Endothelial cell of umbilical vein (primary cell): ENCODE measurements around the gene CBS. TPM values are rescaled to one million over a fixed set of nuclear protein-coding genes. Genes with fewer than 3 reads are reported as not detected.
"Not testable (repeated sequence)": the region's sequence is repeated elsewhere in the genome, so short reads cannot be mapped to it uniquely, and the experiment has no call there.

Source experiments
- BruUV-seq: library from RNA; stranded (reverse); fragments of 400-500 nt; replicated peaks from 2 replicates; lab custom pipeline; 2021; lab: Mats Ljungman, UMichigan
- CTCF ChIA-PET: fragments of 300-600, 350-600 bp; sonication (Branson Sonifier 250); formaldehyde crosslinking; loops from one replicate; lab custom pipeline; 2021; ENCODE audit warnings: antibody characterized with exemption, inconsistent platforms; lab: Charles Lee
- POLR2A ChIA-PET: fragments of 300-600, 350-600 bp; sonication (Branson Sonifier 250); formaldehyde crosslinking; loops from one replicate; lab custom pipeline; 2021; ENCODE audit warnings: antibody characterized with exemption, inconsistent platforms; lab: Charles Lee
- DNase-seq: peaks from one replicate; pipeline ENCODE4 v3.0.0-alpha.2; 2011; ENCODE audit warnings: low read depth, low spot score
- FAIRE-seq: peaks from 2 replicates; lab custom pipeline; 2011; peaks lifted over from hg19 to GRCh38; lab: Jason Lieb, UNC
- H2AFZ ChIP-seq: 2 replicates; pipeline ENCODE4 v1.6.0; 2012; ENCODE audit warnings: low read depth, low read length, control low read depth, inconsistent platforms
- H3K27ac ChIP-seq: 2 replicates; pipeline ENCODE4 v1.5.1; 2011; ENCODE audit warnings: low read depth, mild to moderate bottlenecking, control low read depth, low read length, moderate library complexity; ENCODE audit not compliant: insufficient read depth
- H3K27me3 ChIP-seq, 2 experiments: 2 replicates each; pipeline versions ENCODE4 v1.6.0 to v1.6.1; 2011; ENCODE audit warnings: low read length in 2 of 2, mixed read lengths in 1 of 2; ENCODE audit not compliant: control insufficient read depth in 2 of 2, insufficient read depth in 2 of 2
- H3K36me3 ChIP-seq, 2 experiments: 2 replicates in 1 of 2; 3 replicates in 1 of 2; pipeline ENCODE4 v1.5.1; 2011; ENCODE audit warnings: low read length in 2 of 2, mild to moderate bottlenecking in 1 of 2, moderate library complexity in 1 of 2; ENCODE audit not compliant: control insufficient read depth in 2 of 2, insufficient read depth in 2 of 2; ENCODE audit errors: extremely low read depth in 1 of 2
- H3K4me1 ChIP-seq: 3 replicates; pipeline ENCODE4 v1.5.1; 2011; ENCODE audit warnings: mild to moderate bottlenecking, low read length; ENCODE audit not compliant: control insufficient read depth, insufficient read depth; ENCODE audit errors: extremely low read depth
- H3K4me2 ChIP-seq: 2 replicates; pipeline ENCODE4 v1.6.1; 2011; ENCODE audit warnings: low read length, control low read depth, mixed read lengths; ENCODE audit not compliant: insufficient read depth
- H3K4me3 ChIP-seq, 3 experiments: fragments of 200-600 bp in 1 of 3; sonication (generic), shearing (Covaris generic) in 1 of 3; replicated peaks in 1 of 3; 2 replicates each; pipeline ENCODE4 v1.5.1; 2011 to 2016; ENCODE audit warnings: control low read depth in 3 of 3, low read length in 3 of 3, mild to moderate bottlenecking in 2 of 3, inconsistent platforms in 1 of 3, low read depth in 1 of 3, moderate library complexity in 1 of 3; ENCODE audit not compliant: insufficient read depth in 1 of 3
- H3K79me2 ChIP-seq: 2 replicates; pipeline ENCODE4 v1.6.0; 2012; ENCODE audit warnings: low read length, inconsistent platforms; ENCODE audit not compliant: control insufficient read depth, insufficient read depth
- H3K9ac ChIP-seq: replicated peaks from 2 replicates; pipeline ENCODE3; 2011; ENCODE audit warnings: low read length, control low read depth; ENCODE audit not compliant: insufficient read depth; ENCODE audit errors: extremely low read depth
- H3K9me1 ChIP-seq: replicated peaks from 3 replicates; pipeline ENCODE4 v1.6.0; 2011; ENCODE audit warnings: mild to moderate bottlenecking, low read length; ENCODE audit not compliant: control insufficient read depth, insufficient read depth; ENCODE audit errors: extremely low read depth
- H3K9me3 ChIP-seq: replicated peaks from 2 replicates; pipeline ENCODE4 v1.5.1; 2012; ENCODE audit warnings: low read length, inconsistent platforms; ENCODE audit not compliant: control insufficient read depth, insufficient read depth
- H4K20me1 ChIP-seq: replicated peaks from 2 replicates; pipeline ENCODE3; 2011; ENCODE audit warnings: mild to moderate bottlenecking, low read length; ENCODE audit not compliant: control insufficient read depth, insufficient read depth; ENCODE audit errors: extremely low read depth
- dilution Hi-C: fragments of 300-500 bp; cut with MboI; formaldehyde crosslinking; loops from one replicate; pipeline ENCODE4 v1.15.0; 2019; ENCODE audit warnings: low sequenced_read_pairs; ENCODE audit not compliant: extremely low pct_ligation_motif_present
- intact Hi-C: fragments of 100-400 bp; cut with micrococcal nuclease; formaldehyde crosslinking; loops from one replicate; pipeline ENCODE4 v1.10.0; 2022
- polyA plus RNA-seq, 4 experiments: library from polyadenylated mRNA; depleted of rRNA in 3 of 4; stranded (reverse) in 3 of 4; unstranded in 1 of 4; fragments of >200 nt; gene quantifications; 2 replicates each; pipeline versions ENCODE4 v1.2.1 to v1.2.3, GENCODE V29; 2011 to 2012; ENCODE audit warnings: missing spikeins in 1 of 4
- total RNA-seq: library from RNA; stranded (reverse); gene quantifications from 2 replicates; pipeline ENCODE4 v1.2.3, GENCODE V29; 2021

Gene CBS
- total and polyA plus RNA-seq, 2 donors (not counting 3 experiments of a cell fraction or from before 2014, with no cell fraction given): 22.0 to 92.9 TPM

DNA sequence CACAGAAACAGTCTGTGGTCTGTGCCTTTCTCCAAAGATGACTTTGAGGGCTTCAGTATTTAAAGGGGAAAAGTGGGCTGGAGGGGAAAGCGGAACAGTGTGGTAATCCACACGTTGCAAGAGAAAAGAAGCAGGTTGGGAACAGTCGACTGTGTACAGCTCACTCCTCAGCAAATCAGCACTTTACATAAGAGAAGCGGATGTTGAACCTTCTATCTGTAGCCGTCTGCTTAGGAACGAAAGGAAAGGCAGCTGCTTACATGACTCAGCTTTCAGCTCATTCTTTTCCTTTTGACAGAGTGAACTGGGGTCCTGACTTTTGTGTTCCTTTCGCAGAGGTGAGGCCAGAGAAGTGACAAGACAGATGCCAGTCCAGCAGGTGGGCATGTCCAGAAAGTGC lies 33.4 kb upstream of the CBS start:
- H3K36me3 ChIP-seq, H3K9me3 ChIP-seq, H3K27me3 ChIP-seq, H3K4me3 ChIP-seq, H3K9me1 ChIP-seq, dilution Hi-C loops, H4K20me1 ChIP-seq, CTCF ChIA-PET, H3K79me2 ChIP-seq, H3K4me1 ChIP-seq, H2AFZ ChIP-seq, intact Hi-C loops, H3K9ac ChIP-seq, DNase-seq, H3K4me2 ChIP-seq, POLR2A ChIA-PET, H3K27ac ChIP-seq, BruUV-seq: not testable (repeated sequence)
- FAIRE-seq: peak; percentile 96

DNA sequence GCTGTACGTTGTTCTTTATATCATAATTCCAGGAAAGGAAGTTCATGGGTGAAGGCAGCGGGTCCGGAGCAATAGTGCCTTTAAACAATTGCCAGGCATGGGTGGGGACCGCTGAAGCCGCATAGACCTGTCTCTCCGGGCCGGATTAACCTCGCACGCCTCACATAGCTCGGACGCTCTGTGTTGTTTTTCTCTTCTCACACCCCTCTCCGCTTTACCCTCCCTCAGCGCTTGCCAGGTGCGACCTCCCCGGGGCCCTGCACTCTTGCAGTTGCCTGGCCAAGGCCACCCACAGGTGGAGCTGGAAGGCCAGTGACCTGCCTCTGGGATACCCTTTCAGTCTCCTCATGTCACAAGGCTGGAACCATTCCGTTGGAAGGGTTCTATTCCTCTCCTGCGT lies 32.5 kb upstream of the CBS start:
- DNase-seq, H3K9me3 ChIP-seq, H3K4me2 ChIP-seq, CTCF ChIA-PET, H3K27me3 ChIP-seq, H4K20me1 ChIP-seq, H2AFZ ChIP-seq, H3K9ac ChIP-seq, FAIRE-seq, H3K36me3 ChIP-seq, H3K9me1 ChIP-seq, H3K4me3 ChIP-seq, intact Hi-C loops, H3K79me2 ChIP-seq, POLR2A ChIA-PET, dilution Hi-C loops, H3K27ac ChIP-seq, H3K4me1 ChIP-seq: not testable (repeated sequence)
- TSS peak; percentile 20 for BruUV-seq

DNA sequence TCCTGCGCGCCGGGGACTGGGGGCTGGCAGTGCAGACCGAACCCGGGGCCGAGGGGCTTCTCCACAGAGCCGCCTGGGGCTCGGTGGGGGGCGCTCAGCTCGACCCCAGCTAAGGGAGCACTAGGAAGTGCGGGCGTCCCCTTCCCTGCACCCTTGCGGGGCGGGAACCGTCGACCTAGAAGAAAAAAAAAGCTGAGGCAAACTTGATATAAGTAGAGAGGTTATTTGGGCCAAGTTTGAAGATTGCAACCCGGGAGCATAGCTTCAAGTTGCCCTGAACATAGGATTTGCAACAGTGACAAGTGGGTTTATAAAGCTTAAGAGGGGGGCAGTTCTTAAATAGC lies 32.1 kb upstream of the CBS start:
- DNase-seq, dilution Hi-C loops, BruUV-seq, H4K20me1 ChIP-seq, H3K4me3 ChIP-seq, FAIRE-seq, H3K27me3 ChIP-seq, H3K4me1 ChIP-seq, H3K4me2 ChIP-seq, H2AFZ ChIP-seq, H3K9ac ChIP-seq, H3K27ac ChIP-seq, H3K9me3 ChIP-seq, intact Hi-C loops, POLR2A ChIA-PET, H3K79me2 ChIP-seq, CTCF ChIA-PET, H3K9me1 ChIP-seq, H3K36me3 ChIP-seq: not testable (repeated sequence)

DNA sequence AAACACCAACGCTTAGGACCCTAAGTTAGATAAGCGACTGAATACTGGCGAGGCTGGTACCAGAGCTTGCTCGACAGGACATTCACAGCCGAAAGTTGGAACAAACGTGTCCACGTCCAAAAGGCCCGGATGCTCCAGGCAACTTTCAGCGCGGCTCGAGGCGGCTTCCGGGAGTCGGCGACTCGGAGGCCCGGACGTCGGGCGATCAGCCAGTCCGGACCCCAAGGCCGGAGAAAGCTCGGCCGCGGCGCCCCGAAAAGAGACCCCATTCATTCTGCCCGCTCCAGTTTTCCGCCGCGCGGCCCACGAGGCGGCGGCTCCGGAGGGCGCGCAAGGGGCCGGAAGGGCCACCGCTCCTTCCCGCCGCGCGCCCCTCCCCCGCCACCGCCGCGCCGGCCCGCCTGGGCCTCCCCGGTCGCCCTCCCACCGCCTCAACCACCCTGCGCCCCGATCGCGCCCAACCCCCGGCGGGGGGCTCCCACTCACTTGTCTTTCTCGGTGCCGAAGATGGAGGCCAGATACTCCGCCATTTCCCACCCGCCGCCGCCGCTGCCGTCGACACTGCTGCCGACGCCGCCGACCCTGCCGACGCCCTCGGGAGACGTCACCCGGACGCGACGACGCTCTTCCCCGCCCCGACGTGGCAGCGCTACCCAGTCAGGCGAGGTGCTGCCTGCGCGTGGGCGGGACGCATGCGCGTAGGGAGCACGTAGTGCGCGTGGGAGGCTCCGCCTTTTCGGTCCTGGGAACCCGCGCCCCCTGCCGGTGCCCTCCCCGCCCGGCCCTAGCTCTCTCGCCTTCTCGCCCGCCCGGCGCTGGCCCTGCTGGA lies 31.5 kb upstream of the CBS start, which contains the start of gene U2AF1:
Gene U2AF1 (minus strand): TSS at position 606 of the 829 bp plus-strand sequence. CDS start 76 bp downstream, at position 530.
- FAIRE-seq (peak; percentile 92), DNase-seq (peak; percentile 1)
- H3K27me3 ChIP-seq, dilution Hi-C loops, H2AFZ ChIP-seq, POLR2A ChIA-PET, H3K79me2 ChIP-seq, H3K4me2 ChIP-seq, H3K4me1 ChIP-seq, CTCF ChIA-PET, H3K9me1 ChIP-seq, H3K36me3 ChIP-seq, intact Hi-C loops, H4K20me1 ChIP-seq, H3K9me3 ChIP-seq, H3K9ac ChIP-seq, H3K27ac ChIP-seq: not testable (repeated sequence)
- TSS peak; percentile 51 for BruUV-seq
- peak within 1 kb of the TSS in 1 of 3 experiments; percentile 48 for H3K4me3 ChIP-seq
